H9 (cell line): ENCODE results near the gene CD180. TPM values are rescaled to one million over a fixed set of nuclear protein-coding genes. Genes with fewer than 3 reads are reported as not detected.

Experiments used
- DNase-seq: peaks from one replicate; pipeline ENCODE4 v3.0.0-alpha.2; 2017
- H2AFZ ChIP-seq: one replicate; pipeline ENCODE4 v1.6.1; 2013; ENCODE audit warnings: mild to moderate bottlenecking, low read length, control low read depth, moderate library complexity
- H2AK5ac ChIP-seq: 2 replicates; pipeline ENCODE4 v1.6.1; 2013; ENCODE audit warnings: low read length, control low read depth, mixed read lengths; ENCODE audit not compliant: insufficient read length
- H2BK120ac ChIP-seq: one replicate; pipeline ENCODE4 v1.6.1; 2013; ENCODE audit warnings: low read depth, mild to moderate bottlenecking, low read length, control low read depth, inconsistent platforms; ENCODE audit not compliant: poor library complexity, severe bottlenecking
- H2BK12ac ChIP-seq: 2 replicates; pipeline ENCODE4 v1.6.1; 2013; ENCODE audit warnings: low read length, control low read depth, mixed read lengths, low read depth; ENCODE audit not compliant: insufficient read length
- H2BK15ac ChIP-seq: 2 replicates; pipeline ENCODE4 v1.6.1; 2013; ENCODE audit warnings: low read depth, low read length, control low read depth
- H2BK20ac ChIP-seq: one replicate; pipeline ENCODE4 v1.6.1; 2013; ENCODE audit warnings: low read depth, mild to moderate bottlenecking, low read length, control low read depth, inconsistent platforms; ENCODE audit not compliant: poor library complexity, severe bottlenecking
- H2BK5ac ChIP-seq: 2 replicates; pipeline ENCODE4 v1.6.1; 2013; ENCODE audit warnings: low read length, control low read depth, mixed read lengths; ENCODE audit not compliant: insufficient read length
- H3K14ac ChIP-seq: 2 replicates; pipeline ENCODE4 v1.6.1; 2013; ENCODE audit warnings: low read length, control low read depth; ENCODE audit not compliant: insufficient read depth
- H3K18ac ChIP-seq: 2 replicates; pipeline ENCODE4 v1.6.1; 2013; ENCODE audit warnings: low read depth, mild to moderate bottlenecking, mixed read lengths, low read length, control low read depth; ENCODE audit not compliant: insufficient read length
- H3K23ac ChIP-seq: 2 replicates; pipeline ENCODE4 v1.6.1; 2013; ENCODE audit warnings: low read length, control low read depth, mixed read lengths, low read depth; ENCODE audit not compliant: insufficient read length
- H3K23me2 ChIP-seq: 2 replicates; pipeline ENCODE4 v1.6.1; 2013; ENCODE audit warnings: low read depth, mild to moderate bottlenecking, mixed read lengths, low read length, control low read depth; ENCODE audit not compliant: insufficient read length, poor library complexity, severe bottlenecking
- H3K27ac ChIP-seq: 2 replicates; pipeline ENCODE4 v1.5.1; 2013; ENCODE audit warnings: low read length, control low read depth, mixed read lengths, low read depth; ENCODE audit not compliant: insufficient read length
- H3K27me3 ChIP-seq: 2 replicates; pipeline ENCODE4 v1.6.1; 2013; ENCODE audit warnings: low read length, control low read depth, inconsistent platforms; ENCODE audit not compliant: insufficient read depth
- H3K4ac ChIP-seq: 2 replicates; pipeline ENCODE4 v1.6.1; 2013; ENCODE audit warnings: low read depth, mild to moderate bottlenecking, control low read depth, inconsistent platforms, low read length, moderate library complexity
- H3K4me1 ChIP-seq: 2 replicates; pipeline ENCODE4 v1.6.1; 2013; ENCODE audit warnings: low read length, control low read depth, inconsistent platforms; ENCODE audit not compliant: insufficient read depth
- H3K4me2 ChIP-seq: 2 replicates; pipeline ENCODE4 v1.6.1; 2013; ENCODE audit warnings: low read length, control low read depth, mixed read lengths; ENCODE audit not compliant: insufficient read length, insufficient read depth
- H3K56ac ChIP-seq: 2 replicates; pipeline ENCODE4 v1.6.1; 2013; ENCODE audit warnings: low read depth, mild to moderate bottlenecking, mixed read lengths, low read length, control low read depth; ENCODE audit not compliant: insufficient read length
- H3K79me1 ChIP-seq: 2 replicates; pipeline ENCODE4 v1.6.1; 2013; ENCODE audit warnings: low read depth, mild to moderate bottlenecking, moderate library complexity, low read length, control low read depth, inconsistent platforms; ENCODE audit not compliant: insufficient read depth, poor library complexity, severe bottlenecking
- H3K79me2 ChIP-seq: 2 replicates; pipeline ENCODE4 v1.6.1; 2013; ENCODE audit warnings: low read length, control low read depth, inconsistent platforms; ENCODE audit not compliant: insufficient read depth
- H3K9ac ChIP-seq: 2 replicates; pipeline ENCODE4 v1.6.1; 2013; ENCODE audit warnings: low read length, control low read depth, mixed read lengths; ENCODE audit not compliant: insufficient read length; ENCODE audit errors: extremely low read depth
- H3K9me3 ChIP-seq: one replicate; pipeline ENCODE4 v1.6.1; 2013; ENCODE audit warnings: low read depth, low read length, inconsistent platforms; ENCODE audit not compliant: control insufficient read depth
- H3T11ph ChIP-seq: one replicate; pipeline ENCODE4 v1.6.1; 2013; ENCODE audit warnings: mild to moderate bottlenecking, low read length, control low read depth, inconsistent platforms
- H4K20me1 ChIP-seq: one replicate; pipeline ENCODE4 v1.6.1; 2013; ENCODE audit not compliant: control insufficient read depth, insufficient read length, insufficient read depth
- H4K5ac ChIP-seq: 2 replicates; pipeline ENCODE4 v1.6.1; 2013; ENCODE audit warnings: low read depth, mild to moderate bottlenecking, mixed read lengths, low read length, control low read depth; ENCODE audit not compliant: insufficient read length
- H4K8ac ChIP-seq: replicated peaks from 2 replicates; pipeline ENCODE4 v1.6.1; 2013; ENCODE audit warnings: low read length, control low read depth, mixed read lengths, low read depth; ENCODE audit not compliant: insufficient read length
- H4K91ac ChIP-seq: 2 replicates; pipeline ENCODE4 v1.6.1; 2013; ENCODE audit warnings: low read depth, mild to moderate bottlenecking, moderate library complexity, mixed read lengths, low read length, control low read depth; ENCODE audit not compliant: insufficient read length
- H3K27ac Mint-ChIP-seq, 3 experiments: 2 replicates in 2 of 3; 3 replicates in 1 of 3; pipeline ENCODE4 v1.8.0; 2020 to 2021; ENCODE audit warnings: mixed read lengths in 3 of 3, mild to moderate bottlenecking in 1 of 3, moderate library complexity in 1 of 3
- H3K27me3 Mint-ChIP-seq: 2 replicates; pipeline ENCODE4 v1.8.0; 2021; ENCODE audit warnings: low read depth, mild to moderate bottlenecking, moderate library complexity, mixed read lengths
- H3K36me3 Mint-ChIP-seq, 3 experiments: 2 replicates in 2 of 3; 3 replicates in 1 of 3; pipeline ENCODE4 v1.8.0; 2020 to 2021; ENCODE audit warnings: low read depth in 3 of 3, mixed read lengths in 3 of 3; ENCODE audit not compliant: insufficient read depth in 1 of 3
- H3K4me1 Mint-ChIP-seq, 2 experiments: 2 replicates each; pipeline ENCODE4 v1.8.0; 2020; ENCODE audit warnings: mixed read lengths in 2 of 2
- H3K4me3 Mint-ChIP-seq, 2 experiments: 2 replicates in 1 of 2; 3 replicates in 1 of 2; pipeline ENCODE4 v1.8.0; 2020 to 2021; ENCODE audit warnings: mild to moderate bottlenecking in 2 of 2, mixed read lengths in 2 of 2, moderate library complexity in 1 of 2
- H3K9me3 Mint-ChIP-seq, 2 experiments: 2 replicates in 1 of 2; 3 replicates in 1 of 2; pipeline ENCODE4 v1.8.0; 2020; ENCODE audit warnings: mild to moderate bottlenecking in 2 of 2, mixed read lengths in 2 of 2, moderate library complexity in 1 of 2
- WGBS: extraction: QIAGEN DNeasy Blood & Tissue Kit; methylation state at CpG from one replicate; pipeline ENCODE4 v1.1.7; 2013; ENCODE audit warnings: missing lambda C conversion rate, low lambda C conversion rate, mixed read lengths; ENCODE audit not compliant: insufficient read length; ENCODE audit errors: extremely low coverage; 5-methylcytosine and 5-hydroxymethylcytosine counted together
- total RNA-seq: library from RNA; stranded (reverse); gene quantifications from 2 replicates; pipeline ENCODE4 v1.2.1, GENCODE V29; 2021
- TF ChIP-seq, protein P1 (sequence below): fragments of 200-600 bp; sonication (generic); conservative IDR thresholded peaks from 3 replicates; pipeline ENCODE4 v1.8.0; 2021; ENCODE audit warnings: antibody characterized with exemption, mild to moderate bottlenecking

CD180 gene
- total RNA-seq, 1 experiment from 2014 or later = not detected

GRCh38 chr5:67243349-67243748, 46.8 kb upstream of the CD180 start:
- Histone ChIP-seq H2BK120ac (no peak overlapping the region), H2AK5ac (no peak overlapping the region), H4K91ac (no peak overlapping the region), H3K4ac (no peak overlapping the region), H4K5ac (no peak overlapping the region), H3K18ac (no peak overlapping the region), H2BK12ac (no peak overlapping the region), H3K27ac (no peak overlapping the region), H3K56ac (no peak overlapping the region), H3K14ac (no peak overlapping the region), H2BK20ac (no peak overlapping the region), H3K79me1 (no peaks in the 10 kb centered on the region), H3K4me2 (no peak overlapping the region), H4K8ac (no peak overlapping the region), H3K23ac (no peak overlapping the region), H3K79me2 (no peaks in the 10 kb centered on the region), H3K9ac (no peak overlapping the region), H3K23me2 (no peaks in the 10 kb centered on the region), H3K4me1 (no peaks in the 10 kb centered on the region), H3T11ph (no peak overlapping the region), H2BK5ac (no peak overlapping the region), H3K27me3 (no peaks in the 10 kb centered on the region), H3K9me3 (no peaks in the 10 kb centered on the region), H2BK15ac (no peak overlapping the region), H4K20me1 (no peaks in the 10 kb centered on the region), H2AFZ (no peak overlapping the region)
- H3K36me3 Mint-ChIP-seq = no peaks in the 10 kb centered on the region; a peak in 1 of 7 replicates
- H3K9me3 Mint-ChIP-seq = no peaks in the 10 kb centered on the region; a peak in 1 of 5 replicates
- H3K4me1 Mint-ChIP-seq = peaks cover 0 to 5% of the 10 kb centered on the region in 2 experiments; a peak in 3 of 4 replicates
- H3K4me3 Mint-ChIP-seq = no peak overlapping the region
- H3K27me3 Mint-ChIP-seq = no peaks in the 10 kb centered on the region
- no peak for DNase-seq
- no peak overlapping the region for H3K27ac Mint-ChIP-seq
- no CpG with 5 or more reads among the region's 1 CpG for WGBS
- TF ChIP-seq, protein P1, sequence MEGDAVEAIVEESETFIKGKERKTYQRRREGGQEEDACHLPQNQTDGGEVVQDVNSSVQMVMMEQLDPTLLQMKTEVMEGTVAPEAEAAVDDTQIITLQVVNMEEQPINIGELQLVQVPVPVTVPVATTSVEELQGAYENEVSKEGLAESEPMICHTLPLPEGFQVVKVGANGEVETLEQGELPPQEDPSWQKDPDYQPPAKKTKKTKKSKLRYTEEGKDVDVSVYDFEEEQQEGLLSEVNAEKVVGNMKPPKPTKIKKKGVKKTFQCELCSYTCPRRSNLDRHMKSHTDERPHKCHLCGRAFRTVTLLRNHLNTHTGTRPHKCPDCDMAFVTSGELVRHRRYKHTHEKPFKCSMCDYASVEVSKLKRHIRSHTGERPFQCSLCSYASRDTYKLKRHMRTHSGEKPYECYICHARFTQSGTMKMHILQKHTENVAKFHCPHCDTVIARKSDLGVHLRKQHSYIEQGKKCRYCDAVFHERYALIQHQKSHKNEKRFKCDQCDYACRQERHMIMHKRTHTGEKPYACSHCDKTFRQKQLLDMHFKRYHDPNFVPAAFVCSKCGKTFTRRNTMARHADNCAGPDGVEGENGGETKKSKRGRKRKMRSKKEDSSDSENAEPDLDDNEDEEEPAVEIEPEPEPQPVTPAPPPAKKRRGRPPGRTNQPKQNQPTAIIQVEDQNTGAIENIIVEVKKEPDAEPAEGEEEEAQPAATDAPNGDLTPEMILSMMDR = no peak
